Measurements from ENCODE around the gene TSPAN14. TPM values are rescaled to one million over a fixed set of nuclear protein-coding genes. Genes with fewer than 3 reads are reported as not detected.

Gene TSPAN14
- total RNA-seq, 4 donors from 2014 or later, result 18.9 to 72.9 (median 55.8) TPM

GRCh38 chr10:80462299-80462980, 8.3 kb downstream of the TSPAN14 start:
- H3K9me3 ChIP-seq, result no peaks in the 10 kb centered on the region
- intact Hi-C loops (cut with DNase I; ENCODE audit: low total_unique reads) (no loop called here), in situ Hi-C loops (cut with MboI; ENCODE audit: low pct_ligation_motif_present in 1 of 4, low pct_unique_long_range_greater_than_20kb in 1 of 4, low sequenced_read_pairs in 3 of 4) (no loop called here)
- WGBS, 2 donors (ENCODE audit: low coverage in 1 of 2), result 0 to 48% methylated on average over 1 to 7 of the region's 7 CpGs
- TF ChIP-seq EP300 (IDR thresholded peaks at IDR 0.05; ENCODE audit: low read depth) (no peak), POLR2A (IDR thresholded peaks at IDR 0.05) (no peak), POLR2AphosphoS5 (IDR thresholded peaks at IDR 0.05) (no peak), CTCF (IDR thresholded peaks at IDR 0.05) (no peak)
- no peaks in the 10 kb centered on the region for H3K36me3 ChIP-seq
- H3K27me3 ChIP-seq, result no peaks in the 10 kb centered on the region
- H3K4me1 ChIP-seq, result peaks cover 77 to 100% (median 93%) of the 10 kb centered on the region in 4 donors
- peak overlapping the region; percentile 84 to 100 (median 85) for H3K27ac ChIP-seq
- H3K4me3 ChIP-seq, result no peak overlapping the region
- DNase-seq, result no peak

- TF ChIP-seq EP300 (IDR thresholded peaks at IDR 0.05; ENCODE audit: low read depth), result no peak
- no peak for TF ChIP-seq POLR2A (IDR thresholded peaks at IDR 0.05)
- TF ChIP-seq CTCF (IDR thresholded peaks at IDR 0.05), result no peak
- TF ChIP-seq POLR2AphosphoS5 (IDR thresholded peaks at IDR 0.05), result no peak
- Histone ChIP-seq H3K27ac (peak overlapping the region; percentile 84 to 100 (median 85)), H3K4me1 (peaks cover 84 to 100% (median 93%) of the 10 kb centered on the region in 4 donors), H3K36me3 (no peaks in the 10 kb centered on the region), H3K9me3 (no peaks in the 10 kb centered on the region), H3K4me3 (no peak overlapping the region), H3K27me3 (no peaks in the 10 kb centered on the region)
- no peak for DNase-seq
- intact Hi-C loops (cut with DNase I; ENCODE audit: low total_unique reads), result no loop called here
- WGBS, 2 donors (ENCODE audit: low coverage in 1 of 2), result 24 to 28% methylated on average over 5 of the region's 5 CpGs
- in situ Hi-C loops (cut with MboI; ENCODE audit: low pct_ligation_motif_present in 1 of 4, low pct_unique_long_range_greater_than_20kb in 1 of 4, low sequenced_read_pairs in 3 of 4), result no loop called here
Observed at GRCh38 chr10:80462981-80463741, 9.1 kb downstream of the TSPAN14 start.

GRCh38 chr10:80463868-80464267, 9.8 kb downstream of the TSPAN14 start:
- H3K27me3 ChIP-seq, result no peaks in the 10 kb centered on the region
- H3K4me1 ChIP-seq, result peaks cover 78 to 100% (median 93%) of the 10 kb centered on the region in 4 donors
- intact Hi-C loops (cut with DNase I; ENCODE audit: low total_unique reads), result loop anchor here (2.0 kb wide), 1 partner anchor 31 kb away; no protein-coding TSS in a partner anchor
- no peak for DNase-seq
- in situ Hi-C loops (cut with MboI; ENCODE audit: low pct_ligation_motif_present in 1 of 4, low pct_unique_long_range_greater_than_20kb in 1 of 4, low sequenced_read_pairs in 3 of 4), result no loop called here
- no peaks in the 10 kb centered on the region for H3K9me3 ChIP-seq
- peak overlapping the region; percentile 84 to 100 (median 85) for H3K27ac ChIP-seq
- no peak overlapping the region for H3K4me3 ChIP-seq
- H3K36me3 ChIP-seq, result no peaks in the 10 kb centered on the region
- 86 to 100% methylated on average over 1 to 10 of the region's 10 CpGs for WGBS, 2 donors (ENCODE audit: low coverage in 1 of 2)
- TF ChIP-seq POLR2A (IDR thresholded peaks at IDR 0.05), result no peak

GRCh38 chr10:80464557-80465450, 10.7 kb downstream of the TSPAN14 start:
- intact Hi-C loops (cut with DNase I; ENCODE audit: low total_unique reads) (loop anchor here (2.0 kb wide), 1 partner anchor 30 kb away; no protein-coding TSS in a partner anchor), in situ Hi-C loops (cut with MboI; ENCODE audit: low pct_ligation_motif_present in 1 of 4, low pct_unique_long_range_greater_than_20kb in 1 of 4, low sequenced_read_pairs in 3 of 4) (no loop called here)
- H3K27me3 ChIP-seq, result no peaks in the 10 kb centered on the region
- no peaks in the 10 kb centered on the region for H3K9me3 ChIP-seq
- no peak for DNase-seq
- peak overlapping the region in 1 of 4 donors; percentile 19 for H3K4me3 ChIP-seq
- H3K27ac ChIP-seq, result peak overlapping the region; percentile 84 to 100 (median 85)
- no peaks in the 10 kb centered on the region for H3K36me3 ChIP-seq
- peaks cover 74 to 100% (median 91%) of the 10 kb centered on the region in 4 donors for H3K4me1 ChIP-seq
- no peak for TF ChIP-seq EP300 (IDR thresholded peaks at IDR 0.05; ENCODE audit: low read depth)
- no peak for TF ChIP-seq CTCF (IDR thresholded peaks at IDR 0.05)
- TF ChIP-seq POLR2A (IDR thresholded peaks at IDR 0.05), result no peak
- TF ChIP-seq POLR2AphosphoS5 (IDR thresholded peaks at IDR 0.05), result no peak
- WGBS, 2 donors (ENCODE audit: low coverage in 1 of 2), result 30% methylated on average over 14 of the region's 14 CpGs; no CpG with 5 or more reads in 1 of the 2 donors
